ENCODE measurements around the gene NAB1.

- TF ChIP-seq CTCF (conservative IDR thresholded peaks at IDR 0.05) (no peak), EZH2 (IDR thresholded peaks at IDR 0.05; ENCODE audit: low read depth) (no peak)
Measured at GRCh38 chr2:190693533-190694232, 44.8 kb downstream of the NAB1 start.

All from PC-9 (cell line).